DND-41 (cell line): ENCODE results near the gene RIT1.

Experiments used
- CTCF ChIP-seq: IDR thresholded peaks from 2 replicates; pipeline ENCODE4 v1.5.1; 2012; ENCODE audit warnings: borderline replicate concordance, low read length, moderate library complexity, mild to moderate bottlenecking; ENCODE audit not compliant: poor library complexity, severe bottlenecking; ENCODE audit errors: extremely low read depth
- EZH2 ChIP-seq: IDR thresholded peaks from 3 replicates; pipeline ENCODE4 v1.6.1; 2012; ENCODE audit warnings: borderline replicate concordance, low read depth, mild to moderate bottlenecking, moderate library complexity, low read length, inconsistent platforms; ENCODE audit not compliant: severe bottlenecking

- TF ChIP-seq CTCF (no peak), EZH2 (no peak)
These were observed 30.8 kb upstream of the RIT1 start for GRCh38 chr1:155941845-155942531.
